Body of pancreas (tissue), 4 donors: ENCODE results near the gene KRTAP5-8. TPM values are rescaled to one million over a fixed set of nuclear protein-coding genes. Genes with fewer than 3 reads are reported as not detected.
"Not testable (repeated sequence)": the region's sequence is repeated elsewhere in the genome, so short reads cannot be mapped to it uniquely, and the experiment has no call there.

Experiments
- ATAC-seq: fragments of 150-250 bp; one replicate; pipeline ENCODE4 v1.9.1; 2016
- DNase-seq, 4 donors: peaks; one replicate each; pipeline ENCODE4 v3.0.0-alpha.2; 2019
- H3K27ac ChIP-seq, 4 donors: fragments of 200-600 bp; sonication (generic); 1 replicate in 3 of 4; 2 replicates in 1 of 4; pipeline versions ENCODE4 v1.5.1 to v1.6.1; 2016 to 2019; ENCODE audit warnings: mild to moderate bottlenecking in 1 of 4, mixed read lengths in 1 of 4, moderate library complexity in 1 of 4
- H3K27me3 ChIP-seq, 2 donors: fragments of 200-600 bp; sonication (generic); one replicate each; pipeline ENCODE4 v1.6.0; 2016; ENCODE audit warnings: mild to moderate bottlenecking in 1 of 2
- H3K36me3 ChIP-seq, 2 donors: fragments of 200-600 bp; sonication (generic); replicated peaks in 1 of 2; 2 replicates each; pipeline ENCODE4 v1.5.1; 2016; ENCODE audit warnings: low read depth in 2 of 2; ENCODE audit not compliant: insufficient read depth in 1 of 2
- H3K4me1 ChIP-seq: fragments of 200-600 bp; sonication (generic); one replicate; pipeline ENCODE4 v1.6.0; 2016
- H3K4me3 ChIP-seq, 2 donors: fragments of 200-600 bp; sonication (generic); 1 replicate in 1 of 2; 2 replicates in 1 of 2; pipeline ENCODE4 v1.5.1; 2016 to 2019
- H3K9me3 ChIP-seq, 3 donors: fragments of 200-600 bp; sonication (generic); 1 replicate in 2 of 3; 2 replicates in 1 of 3; pipeline ENCODE4 v1.5.1; 2016
- POLR2A ChIP-seq, 3 donors: fragments of 450-650 bp; IDR thresholded peaks; one replicate each; pipeline ENCODE4 v1.6.1; 2016; ENCODE audit warnings: antibody characterized with exemption in 3 of 3, mild to moderate bottlenecking in 2 of 3
- WGBS, 2 donors: methylation state at CpG; one replicate each; pipeline ENCODE4 v1.1.5; 2017; 5-methylcytosine and 5-hydroxymethylcytosine counted together
- intact Hi-C: fragments of 100-400 bp; cut with DNase I; formaldehyde crosslinking; loops from one replicate; pipeline ENCODE4 v1.15.1; 2023
- total RNA-seq, 2 donors: library from RNA; depleted of rRNA; stranded (reverse); fragments of >200 nt; gene quantifications; one replicate each; pipeline ENCODE4 v1.1.0, GENCODE V29; 2016
- TF ChIP-seq, protein P1 (sequence below), 7 experiments: fragments of 450-650 bp in 4 of 7; fragments of 200-600 bp in 3 of 7; sonication (generic) in 3 of 7; IDR thresholded peaks; one replicate each; pipeline ENCODE4 v1.5.1; 2016 to 2019; ENCODE audit warnings: antibody characterized with exemption in 7 of 7

KRTAP5-8 gene
- total RNA-seq, 2 donors from 2014 or later: not detected

DNA sequence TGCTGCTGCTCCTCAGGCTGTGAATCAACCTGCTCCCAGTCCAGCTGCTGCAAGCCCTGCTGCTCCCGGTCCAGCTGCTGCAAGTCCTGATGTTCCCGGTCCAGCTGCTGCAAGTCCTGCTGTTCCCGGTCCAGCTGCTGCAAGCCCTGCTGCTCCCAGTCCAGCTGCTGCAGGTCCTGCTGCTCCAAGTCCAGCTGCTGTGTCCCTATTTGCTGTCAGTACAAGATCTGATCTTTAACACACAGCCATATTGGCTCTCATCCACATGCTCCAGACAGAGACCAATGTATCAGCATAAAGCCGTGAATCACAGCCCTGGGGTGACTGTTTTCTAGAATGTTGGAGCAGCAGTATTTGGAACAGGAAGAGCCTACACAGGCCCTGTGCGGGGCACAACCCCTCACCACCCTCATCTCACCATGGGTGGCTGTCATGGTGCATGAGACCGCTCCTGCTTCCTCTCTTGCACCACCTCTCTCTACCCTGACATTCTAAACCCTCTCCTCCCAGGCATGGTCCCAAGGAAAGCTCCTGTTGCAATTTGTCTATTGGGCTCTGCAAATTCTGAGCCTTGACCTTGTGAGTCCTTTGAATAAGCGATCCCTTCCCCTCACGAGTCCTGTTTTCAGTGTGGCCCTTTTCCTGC, 31.0 kb downstream of the KRTAP5-8 start:
- TF ChIP-seq POLR2A (IDR thresholded peaks at IDR 0.05): no peak
- DNase-seq: peak in 2 of 4 donors; percentile 17 to 40
- WGBS, 2 donors: 62 to 63% methylated on average over 8 of the region's 8 CpGs

DNA sequence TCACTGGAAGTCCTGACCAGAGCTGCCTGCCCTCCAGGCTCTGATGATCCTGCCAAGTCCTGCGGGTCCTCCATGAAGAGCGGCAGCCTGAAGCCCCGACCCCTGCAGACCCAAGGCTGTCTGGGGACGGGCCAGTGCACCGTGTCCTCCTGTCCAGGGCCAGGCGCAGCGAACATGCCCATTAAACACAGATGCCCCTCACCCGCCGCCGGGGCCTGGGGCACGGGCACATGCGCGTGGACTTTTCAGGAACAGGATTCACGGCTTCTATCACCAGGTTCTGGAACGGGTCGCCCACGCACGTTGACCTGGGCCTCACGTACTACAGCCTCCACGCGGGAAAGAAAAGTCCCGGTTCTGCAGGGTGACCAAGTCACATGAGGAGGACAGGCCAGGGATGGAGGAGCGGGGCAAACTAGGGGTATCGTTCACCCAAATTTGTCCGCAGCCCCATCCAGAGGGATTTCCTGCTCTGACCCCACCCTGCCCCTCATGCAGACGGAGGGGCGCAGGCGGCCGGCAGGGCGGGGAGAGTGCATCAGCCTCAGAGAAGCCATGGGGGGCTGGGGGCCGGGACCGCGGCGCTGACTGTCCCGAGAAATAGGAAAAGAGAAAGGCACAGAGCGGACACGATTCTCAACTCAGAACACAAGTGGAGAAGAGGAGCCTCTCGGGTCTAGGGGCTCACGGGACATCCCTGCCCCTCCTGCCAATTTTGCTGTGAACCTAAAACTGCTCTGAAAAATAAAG, 33.5 kb downstream of the KRTAP5-8 start:
- H3K27me3 ChIP-seq, H3K4me3 ChIP-seq, H3K36me3 ChIP-seq, DNase-seq, H3K9me3 ChIP-seq, intact Hi-C loops, H3K27ac ChIP-seq, H3K4me1 ChIP-seq, ATAC-seq: not testable (repeated sequence)
- 78 to 85% methylated on average over 22 to 26 of the region's 39 CpGs for WGBS, 2 donors

More for the DNA sequence above, 31.0 kb downstream of the KRTAP5-8 start:
- Histone ChIP-seq H3K27me3 (no peaks in the 10 kb centered on the region), H3K9me3 (no peaks in the 10 kb centered on the region), H3K4me3 (no peak overlapping the region), H3K27ac (no peak overlapping the region), H3K36me3 (no peaks in the 10 kb centered on the region), H3K4me1 (no peaks in the 10 kb centered on the region)
- ATAC-seq: no peak
- intact Hi-C loops: no loop called here

DNA sequence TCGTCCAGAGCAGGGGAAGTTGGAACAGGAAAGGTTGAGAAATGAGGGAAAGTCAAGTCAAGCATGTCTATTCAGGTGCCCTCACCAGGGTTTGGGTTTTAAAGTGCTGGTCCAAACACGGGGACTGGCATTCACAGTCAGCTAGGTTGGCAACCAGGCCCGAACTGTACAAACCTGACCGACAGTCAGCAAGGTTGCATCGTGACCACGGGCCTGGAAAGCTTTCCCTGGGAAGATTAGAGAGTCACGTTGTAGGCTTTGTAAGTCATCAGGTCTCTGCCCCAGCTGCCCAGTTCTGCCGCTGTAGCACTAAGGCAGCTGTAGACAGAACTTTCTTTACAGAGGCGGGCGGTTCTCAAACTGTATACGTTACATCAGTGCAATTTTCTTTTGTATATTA, 35.0 kb downstream of the KRTAP5-8 start:
- H3K4me3 ChIP-seq: no peak overlapping the region
- no peaks in the 10 kb centered on the region for H3K4me1 ChIP-seq
- no peaks in the 10 kb centered on the region for H3K27me3 ChIP-seq
- no peaks in the 10 kb centered on the region for H3K9me3 ChIP-seq
- TF ChIP-seq POLR2A (IDR thresholded peaks at IDR 0.05): no peak
- TF ChIP-seq, protein P1, sequence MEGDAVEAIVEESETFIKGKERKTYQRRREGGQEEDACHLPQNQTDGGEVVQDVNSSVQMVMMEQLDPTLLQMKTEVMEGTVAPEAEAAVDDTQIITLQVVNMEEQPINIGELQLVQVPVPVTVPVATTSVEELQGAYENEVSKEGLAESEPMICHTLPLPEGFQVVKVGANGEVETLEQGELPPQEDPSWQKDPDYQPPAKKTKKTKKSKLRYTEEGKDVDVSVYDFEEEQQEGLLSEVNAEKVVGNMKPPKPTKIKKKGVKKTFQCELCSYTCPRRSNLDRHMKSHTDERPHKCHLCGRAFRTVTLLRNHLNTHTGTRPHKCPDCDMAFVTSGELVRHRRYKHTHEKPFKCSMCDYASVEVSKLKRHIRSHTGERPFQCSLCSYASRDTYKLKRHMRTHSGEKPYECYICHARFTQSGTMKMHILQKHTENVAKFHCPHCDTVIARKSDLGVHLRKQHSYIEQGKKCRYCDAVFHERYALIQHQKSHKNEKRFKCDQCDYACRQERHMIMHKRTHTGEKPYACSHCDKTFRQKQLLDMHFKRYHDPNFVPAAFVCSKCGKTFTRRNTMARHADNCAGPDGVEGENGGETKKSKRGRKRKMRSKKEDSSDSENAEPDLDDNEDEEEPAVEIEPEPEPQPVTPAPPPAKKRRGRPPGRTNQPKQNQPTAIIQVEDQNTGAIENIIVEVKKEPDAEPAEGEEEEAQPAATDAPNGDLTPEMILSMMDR (IDR thresholded peaks at IDR 0.05): no peak
- DNase-seq: no peak
- intact Hi-C loops: no loop called here
- H3K27ac ChIP-seq: no peak overlapping the region
- 74 to 78% methylated on average over 11 of the region's 11 CpGs for WGBS, 2 donors
- H3K36me3 ChIP-seq: no peaks in the 10 kb centered on the region
- ATAC-seq: no peak

DNA sequence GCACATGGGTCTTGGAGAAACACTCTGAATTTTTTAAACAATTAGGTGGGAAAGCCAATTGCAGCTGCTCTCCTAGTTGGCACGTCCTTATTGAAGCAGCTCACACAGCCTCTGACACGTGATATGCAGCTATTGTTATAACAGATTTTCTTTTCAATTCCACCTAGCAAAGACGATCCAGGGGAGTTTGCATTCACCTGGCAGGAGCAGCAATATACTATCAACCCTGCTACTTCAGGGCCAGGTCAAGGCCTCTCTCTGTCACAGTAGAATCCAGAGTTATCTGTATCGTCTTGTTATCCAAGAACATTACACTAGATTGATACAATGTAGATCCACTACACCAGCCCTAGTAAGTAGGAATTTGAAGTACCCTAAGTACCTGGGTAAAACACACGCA, 36.6 kb downstream of the KRTAP5-8 start:
- no peaks in the 10 kb centered on the region for H3K36me3 ChIP-seq
- no peaks in the 10 kb centered on the region for H3K4me1 ChIP-seq
- no peak for DNase-seq
- no peak overlapping the region for H3K4me3 ChIP-seq
- TF ChIP-seq POLR2A (IDR thresholded peaks at IDR 0.05): no peak
- TF ChIP-seq, protein P1 (IDR thresholded peaks at IDR 0.05): no peak
- H3K9me3 ChIP-seq: no peaks in the 10 kb centered on the region
- 51 to 68% methylated on average over 5 of the region's 5 CpGs for WGBS, 2 donors
- ATAC-seq: no peak
- no peak overlapping the region for H3K27ac ChIP-seq
- intact Hi-C loops: no loop called here
- no peaks in the 10 kb centered on the region for H3K27me3 ChIP-seq

DNA sequence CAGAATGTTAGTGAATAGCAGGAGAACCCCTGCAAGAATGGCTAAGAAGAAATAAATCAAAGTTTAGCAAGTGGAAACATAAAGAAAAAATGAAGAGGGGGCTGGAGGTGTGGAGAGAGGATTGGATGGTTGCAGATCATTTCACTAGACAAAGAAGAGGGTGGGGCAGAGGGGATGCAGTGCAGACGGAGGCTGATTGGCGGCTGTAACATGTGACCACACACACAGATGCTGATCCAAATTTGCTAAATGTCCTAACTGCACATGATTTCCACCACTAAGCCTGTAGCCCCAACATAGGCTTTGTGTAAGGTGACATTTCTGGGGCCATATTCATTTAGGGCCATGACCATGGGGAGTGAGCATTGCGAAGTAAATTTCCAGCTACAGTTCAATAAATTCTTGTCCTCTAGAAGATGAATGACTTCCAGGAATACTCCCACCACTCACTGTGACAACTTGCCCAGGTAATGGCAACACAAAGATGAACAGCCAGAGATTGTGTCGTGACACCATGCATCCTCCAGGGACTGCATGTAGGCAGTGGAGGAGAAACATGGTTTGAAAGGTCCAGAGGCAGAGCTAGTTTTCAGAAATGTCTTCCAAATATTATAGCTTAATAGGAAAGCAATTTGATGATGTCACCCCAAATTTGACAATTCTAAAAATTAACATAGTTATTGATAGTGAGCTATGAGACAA, 38.0 kb downstream of the KRTAP5-8 start:
- Histone ChIP-seq H3K4me1 (no peaks in the 10 kb centered on the region), H3K4me3 (no peak overlapping the region), H3K36me3 (no peaks in the 10 kb centered on the region), H3K9me3 (no peaks in the 10 kb centered on the region), H3K27me3 (no peaks in the 10 kb centered on the region), H3K27ac (no peak overlapping the region)
- DNase-seq: no peak
- no peak for TF ChIP-seq POLR2A (IDR thresholded peaks at IDR 0.05)
- TF ChIP-seq, protein P1 (IDR thresholded peaks at IDR 0.05): no peak
- intact Hi-C loops: no loop called here
- ATAC-seq: no peak
- WGBS, 2 donors: 85 to 87% methylated on average over 4 of the region's 4 CpGs

DNA sequence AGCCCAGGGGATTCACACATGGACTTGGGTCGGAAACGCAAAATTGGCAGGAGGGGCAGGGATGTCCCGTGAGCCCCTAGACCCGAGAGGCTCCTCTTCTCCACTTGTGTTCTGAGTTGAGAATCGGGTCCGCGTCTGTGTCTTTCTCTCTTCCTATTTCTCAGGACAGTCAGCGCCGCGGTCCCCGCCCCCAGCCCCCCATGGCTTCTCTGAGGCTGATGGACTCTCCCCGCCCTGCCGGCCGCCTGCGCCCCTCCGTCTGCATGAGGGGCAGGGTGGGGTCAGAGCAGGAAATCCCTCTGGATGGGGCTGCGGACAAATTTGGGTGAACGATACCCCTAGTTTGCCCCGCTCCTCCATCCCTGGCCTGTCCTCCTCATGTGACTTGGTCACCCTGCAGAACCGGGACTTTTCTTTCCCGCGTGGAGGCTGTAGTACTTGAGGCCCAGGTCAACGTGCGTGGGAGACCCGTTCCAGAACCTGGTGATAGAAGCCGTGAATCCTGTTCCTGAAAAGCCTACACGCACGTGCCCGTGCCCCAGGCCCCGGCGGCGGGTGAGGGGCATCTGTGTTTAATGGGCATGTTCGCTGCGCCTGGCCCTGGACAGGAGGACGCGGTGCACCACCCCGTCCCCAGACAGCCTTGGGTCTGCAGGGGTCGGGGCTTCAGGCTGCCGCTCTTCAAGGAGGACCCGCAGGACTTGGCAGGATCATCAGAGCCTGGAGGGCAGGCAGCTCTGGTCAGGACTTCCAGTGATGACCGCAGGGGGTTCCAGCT, 39.1 kb downstream of the KRTAP5-8 start:
- H3K9me3 ChIP-seq, H3K4me1 ChIP-seq, DNase-seq, ATAC-seq, H3K27ac ChIP-seq, intact Hi-C loops, H3K36me3 ChIP-seq, H3K4me3 ChIP-seq, H3K27me3 ChIP-seq: not testable (repeated sequence)
- WGBS, 2 donors: 84 to 88% methylated on average over 16 to 35 of the region's 41 CpGs
